Measurements from ENCODE around the gene LRP1B.

Gene LRP1B

GRCh38 chr2:141392517-141393213 is 738.2 kb downstream of the LRP1B start:
- Histone ChIP-seq H3K9me3 (ENCODE audit: control insufficient read depth, low read length) (no peaks in the 10 kb centered on the region), H3K27ac (ENCODE audit: insufficient read depth, low read length, poor library complexity, severe bottlenecking) (no peak overlapping the region), H3K27me3 (replicated peaks; ENCODE audit: control insufficient read depth, insufficient read depth, low read length, poor library complexity, severe bottlenecking) (no peaks in the 10 kb centered on the region), H3K36me3 (ENCODE audit: control insufficient read depth, insufficient read depth, low read length) (no peaks in the 10 kb centered on the region), H3K4me1 (ENCODE audit: control insufficient read depth, insufficient read depth, low read length, poor library complexity, severe bottlenecking) (no peaks in the 10 kb centered on the region), H3K4me3 (ENCODE audit: insufficient read depth, low read depth, low read length, poor library complexity, severe bottlenecking) (no peak overlapping the region)
- no peak for DNase-seq

- no peak for DNase-seq
- H3K9me3 ChIP-seq (ENCODE audit: control insufficient read depth, low read length), result no peaks in the 10 kb centered on the region
- no peaks in the 10 kb centered on the region for H3K27me3 ChIP-seq (replicated peaks; ENCODE audit: control insufficient read depth, insufficient read depth, low read length, poor library complexity, severe bottlenecking)
- no peak overlapping the region for H3K4me3 ChIP-seq (ENCODE audit: insufficient read depth, low read depth, low read length, poor library complexity, severe bottlenecking)
- H3K36me3 ChIP-seq (ENCODE audit: control insufficient read depth, insufficient read depth, low read length), result no peaks in the 10 kb centered on the region
- no peak overlapping the region for H3K27ac ChIP-seq (ENCODE audit: insufficient read depth, low read length, poor library complexity, severe bottlenecking)
- H3K4me1 ChIP-seq (ENCODE audit: control insufficient read depth, insufficient read depth, low read length, poor library complexity, severe bottlenecking), result no peaks in the 10 kb centered on the region
Measured at GRCh38 chr2:141386168-141386567, 744.6 kb downstream of the LRP1B start.

GRCh38 chr2:141384676-141385075 is 746.1 kb downstream of the LRP1B start:
- Histone ChIP-seq H3K4me3 (ENCODE audit: insufficient read depth, low read depth, low read length, poor library complexity, severe bottlenecking) (no peak overlapping the region), H3K4me1 (ENCODE audit: control insufficient read depth, insufficient read depth, low read length, poor library complexity, severe bottlenecking) (no peaks in the 10 kb centered on the region), H3K36me3 (ENCODE audit: control insufficient read depth, insufficient read depth, low read length) (no peaks in the 10 kb centered on the region), H3K27me3 (replicated peaks; ENCODE audit: control insufficient read depth, insufficient read depth, low read length, poor library complexity, severe bottlenecking) (no peaks in the 10 kb centered on the region), H3K27ac (ENCODE audit: insufficient read depth, low read length, poor library complexity, severe bottlenecking) (no peak overlapping the region), H3K9me3 (ENCODE audit: control insufficient read depth, low read length) (no peaks in the 10 kb centered on the region)
- DNase-seq, result no peak

GRCh38 chr2:141381946-141382345 is 748.9 kb downstream of the LRP1B start:
- no peak overlapping the region for H3K27ac ChIP-seq (ENCODE audit: insufficient read depth, low read length, poor library complexity, severe bottlenecking)
- no peaks in the 10 kb centered on the region for H3K9me3 ChIP-seq (ENCODE audit: control insufficient read depth, low read length)
- no peaks in the 10 kb centered on the region for H3K4me1 ChIP-seq (ENCODE audit: control insufficient read depth, insufficient read depth, low read length, poor library complexity, severe bottlenecking)
- H3K27me3 ChIP-seq (replicated peaks; ENCODE audit: control insufficient read depth, insufficient read depth, low read length, poor library complexity, severe bottlenecking), result no peaks in the 10 kb centered on the region
- no peak for DNase-seq
- no peaks in the 10 kb centered on the region for H3K36me3 ChIP-seq (ENCODE audit: control insufficient read depth, insufficient read depth, low read length)
- no peak overlapping the region for H3K4me3 ChIP-seq (ENCODE audit: insufficient read depth, low read depth, low read length, poor library complexity, severe bottlenecking)

GRCh38 chr2:141380008-141380979 is 750.5 kb downstream of the LRP1B start:
- no peak overlapping the region for H3K4me3 ChIP-seq (ENCODE audit: insufficient read depth, low read depth, low read length, poor library complexity, severe bottlenecking)
- no peaks in the 10 kb centered on the region for H3K4me1 ChIP-seq (ENCODE audit: control insufficient read depth, insufficient read depth, low read length, poor library complexity, severe bottlenecking)
- no peaks in the 10 kb centered on the region for H3K9me3 ChIP-seq (ENCODE audit: control insufficient read depth, low read length)
- H3K27me3 ChIP-seq (replicated peaks; ENCODE audit: control insufficient read depth, insufficient read depth, low read length, poor library complexity, severe bottlenecking), result no peaks in the 10 kb centered on the region
- H3K27ac ChIP-seq (ENCODE audit: insufficient read depth, low read length, poor library complexity, severe bottlenecking), result no peak overlapping the region
- H3K36me3 ChIP-seq (ENCODE audit: control insufficient read depth, insufficient read depth, low read length), result no peaks in the 10 kb centered on the region
- no peak for DNase-seq

- Histone ChIP-seq H3K36me3 (ENCODE audit: control insufficient read depth, insufficient read depth, low read length) (no peaks in the 10 kb centered on the region), H3K9me3 (ENCODE audit: control insufficient read depth, low read length) (peaks cover 4% of the 10 kb centered on the region), H3K27me3 (replicated peaks; ENCODE audit: control insufficient read depth, insufficient read depth, low read length, poor library complexity, severe bottlenecking) (no peaks in the 10 kb centered on the region), H3K4me1 (ENCODE audit: control insufficient read depth, insufficient read depth, low read length, poor library complexity, severe bottlenecking) (no peaks in the 10 kb centered on the region), H3K4me3 (ENCODE audit: insufficient read depth, low read depth, low read length, poor library complexity, severe bottlenecking) (no peak overlapping the region), H3K27ac (ENCODE audit: insufficient read depth, low read length, poor library complexity, severe bottlenecking) (no peak overlapping the region)
- DNase-seq, result no peak
Measured at GRCh38 chr2:141364821-141365220, 766.0 kb downstream of the LRP1B start.

GRCh38 chr2:141362311-141362710 is 768.5 kb downstream of the LRP1B start:
- Histone ChIP-seq H3K36me3 (ENCODE audit: control insufficient read depth, insufficient read depth, low read length) (no peaks in the 10 kb centered on the region), H3K4me1 (ENCODE audit: control insufficient read depth, insufficient read depth, low read length, poor library complexity, severe bottlenecking) (no peaks in the 10 kb centered on the region), H3K27ac (ENCODE audit: insufficient read depth, low read length, poor library complexity, severe bottlenecking) (no peak overlapping the region), H3K9me3 (ENCODE audit: control insufficient read depth, low read length) (peaks cover 4% of the 10 kb centered on the region), H3K27me3 (replicated peaks; ENCODE audit: control insufficient read depth, insufficient read depth, low read length, poor library complexity, severe bottlenecking) (no peaks in the 10 kb centered on the region), H3K4me3 (ENCODE audit: insufficient read depth, low read depth, low read length, poor library complexity, severe bottlenecking) (no peak overlapping the region)
- DNase-seq, result no peak

GRCh38 chr2:141348481-141348880 is 782.3 kb downstream of the LRP1B start:
- Histone ChIP-seq H3K4me3 (ENCODE audit: insufficient read depth, low read depth, low read length, poor library complexity, severe bottlenecking) (no peak overlapping the region), H3K27me3 (replicated peaks; ENCODE audit: control insufficient read depth, insufficient read depth, low read length, poor library complexity, severe bottlenecking) (no peaks in the 10 kb centered on the region), H3K27ac (ENCODE audit: insufficient read depth, low read length, poor library complexity, severe bottlenecking) (no peak overlapping the region), H3K4me1 (ENCODE audit: control insufficient read depth, insufficient read depth, low read length, poor library complexity, severe bottlenecking) (no peaks in the 10 kb centered on the region), H3K36me3 (ENCODE audit: control insufficient read depth, insufficient read depth, low read length) (no peaks in the 10 kb centered on the region), H3K9me3 (ENCODE audit: control insufficient read depth, low read length) (no peaks in the 10 kb centered on the region)
- DNase-seq, result no peak

GRCh38 chr2:141341444-141341843 is 789.4 kb downstream of the LRP1B start:
- DNase-seq, result no peak
- H3K36me3 ChIP-seq (ENCODE audit: control insufficient read depth, insufficient read depth, low read length), result no peaks in the 10 kb centered on the region
- no peaks in the 10 kb centered on the region for H3K27me3 ChIP-seq (replicated peaks; ENCODE audit: control insufficient read depth, insufficient read depth, low read length, poor library complexity, severe bottlenecking)
- H3K4me1 ChIP-seq (ENCODE audit: control insufficient read depth, insufficient read depth, low read length, poor library complexity, severe bottlenecking), result no peaks in the 10 kb centered on the region
- no peak overlapping the region for H3K27ac ChIP-seq (ENCODE audit: insufficient read depth, low read length, poor library complexity, severe bottlenecking)
- no peaks in the 10 kb centered on the region for H3K9me3 ChIP-seq (ENCODE audit: control insufficient read depth, low read length)
- no peak overlapping the region for H3K4me3 ChIP-seq (ENCODE audit: insufficient read depth, low read depth, low read length, poor library complexity, severe bottlenecking)

- no peak for DNase-seq
- Histone ChIP-seq H3K36me3 (ENCODE audit: control insufficient read depth, insufficient read depth, low read length) (no peaks in the 10 kb centered on the region), H3K27ac (ENCODE audit: insufficient read depth, low read length, poor library complexity, severe bottlenecking) (no peak overlapping the region), H3K4me3 (ENCODE audit: insufficient read depth, low read depth, low read length, poor library complexity, severe bottlenecking) (no peak overlapping the region), H3K9me3 (ENCODE audit: control insufficient read depth, low read length) (no peaks in the 10 kb centered on the region), H3K27me3 (replicated peaks; ENCODE audit: control insufficient read depth, insufficient read depth, low read length, poor library complexity, severe bottlenecking) (no peaks in the 10 kb centered on the region), H3K4me1 (ENCODE audit: control insufficient read depth, insufficient read depth, low read length, poor library complexity, severe bottlenecking) (no peaks in the 10 kb centered on the region)
Measured at GRCh38 chr2:141331127-141331526, 799.7 kb downstream of the LRP1B start.

Measured in effector memory CD4-positive, alpha-beta T cell (primary cell).